Adrenal gland (tissue), 5 donors: Measurements from ENCODE around the gene RAB26.

Source experiments
- POLR2A ChIP-seq, 2 donors: fragments of 450-650 bp; IDR thresholded peaks; one replicate each; pipeline ENCODE4 v1.6.1; 2017; ENCODE audit warnings: antibody characterized with exemption in 2 of 2, mild to moderate bottlenecking in 2 of 2, moderate library complexity in 1 of 2
- TF ChIP-seq, protein P1 (sequence below), 6 experiments: fragments of 450-650 bp in 4 of 6; fragments of 200-600 bp in 2 of 6; sonication (generic) in 1 of 6; IDR thresholded peaks; 1 replicate in 5 of 6; 2 replicates in 1 of 6; pipeline versions ENCODE4 v1.5.1 to v1.8.0; 2016 to 2021; ENCODE audit warnings: antibody characterized with exemption in 6 of 6, mild to moderate bottlenecking in 2 of 6, moderate library complexity in 1 of 6
- donor health status: DM: no; HTN: no; CAD: no.

DNA sequence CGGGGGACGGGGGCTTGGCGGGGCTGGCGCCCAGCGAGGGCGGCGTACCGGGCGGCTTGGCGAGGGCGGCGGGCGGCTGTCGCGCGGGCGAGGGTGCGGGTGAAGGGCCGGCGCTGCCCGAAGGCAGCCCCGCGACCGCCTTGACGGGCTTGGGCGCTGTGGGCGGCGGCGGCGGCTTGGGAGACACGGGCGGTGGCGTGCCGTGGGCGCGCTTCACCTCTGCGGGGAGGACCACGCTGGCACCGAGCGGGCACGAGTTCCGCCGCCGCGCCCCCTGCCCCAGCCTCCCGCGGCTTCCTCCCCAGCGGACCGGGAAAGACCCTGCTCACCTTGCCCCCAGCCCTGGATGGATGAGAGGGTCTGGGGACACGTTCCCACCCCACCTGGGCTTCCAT lies 30.7 kb downstream of the RAB26 start:
- TF ChIP-seq, protein P1, sequence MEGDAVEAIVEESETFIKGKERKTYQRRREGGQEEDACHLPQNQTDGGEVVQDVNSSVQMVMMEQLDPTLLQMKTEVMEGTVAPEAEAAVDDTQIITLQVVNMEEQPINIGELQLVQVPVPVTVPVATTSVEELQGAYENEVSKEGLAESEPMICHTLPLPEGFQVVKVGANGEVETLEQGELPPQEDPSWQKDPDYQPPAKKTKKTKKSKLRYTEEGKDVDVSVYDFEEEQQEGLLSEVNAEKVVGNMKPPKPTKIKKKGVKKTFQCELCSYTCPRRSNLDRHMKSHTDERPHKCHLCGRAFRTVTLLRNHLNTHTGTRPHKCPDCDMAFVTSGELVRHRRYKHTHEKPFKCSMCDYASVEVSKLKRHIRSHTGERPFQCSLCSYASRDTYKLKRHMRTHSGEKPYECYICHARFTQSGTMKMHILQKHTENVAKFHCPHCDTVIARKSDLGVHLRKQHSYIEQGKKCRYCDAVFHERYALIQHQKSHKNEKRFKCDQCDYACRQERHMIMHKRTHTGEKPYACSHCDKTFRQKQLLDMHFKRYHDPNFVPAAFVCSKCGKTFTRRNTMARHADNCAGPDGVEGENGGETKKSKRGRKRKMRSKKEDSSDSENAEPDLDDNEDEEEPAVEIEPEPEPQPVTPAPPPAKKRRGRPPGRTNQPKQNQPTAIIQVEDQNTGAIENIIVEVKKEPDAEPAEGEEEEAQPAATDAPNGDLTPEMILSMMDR (IDR thresholded peaks at IDR 0.05), result no peak
- TF ChIP-seq POLR2A (IDR thresholded peaks at IDR 0.05), result no peak
